Embryonic facial prominence (tissue), 1 donor: ENCODE measurements around the gene KCNG2.

Experiments used
- DNase-seq: peaks from one replicate; pipeline ENCODE4 v3.0.0-alpha.2; 2016; ENCODE audit errors: extremely low spot score

The KCNG2 gene

GRCh38 chr18:79884963-79885728 is 87.4 kb downstream of the KCNG2 start:
- DNase-seq = no peak

DNA sequence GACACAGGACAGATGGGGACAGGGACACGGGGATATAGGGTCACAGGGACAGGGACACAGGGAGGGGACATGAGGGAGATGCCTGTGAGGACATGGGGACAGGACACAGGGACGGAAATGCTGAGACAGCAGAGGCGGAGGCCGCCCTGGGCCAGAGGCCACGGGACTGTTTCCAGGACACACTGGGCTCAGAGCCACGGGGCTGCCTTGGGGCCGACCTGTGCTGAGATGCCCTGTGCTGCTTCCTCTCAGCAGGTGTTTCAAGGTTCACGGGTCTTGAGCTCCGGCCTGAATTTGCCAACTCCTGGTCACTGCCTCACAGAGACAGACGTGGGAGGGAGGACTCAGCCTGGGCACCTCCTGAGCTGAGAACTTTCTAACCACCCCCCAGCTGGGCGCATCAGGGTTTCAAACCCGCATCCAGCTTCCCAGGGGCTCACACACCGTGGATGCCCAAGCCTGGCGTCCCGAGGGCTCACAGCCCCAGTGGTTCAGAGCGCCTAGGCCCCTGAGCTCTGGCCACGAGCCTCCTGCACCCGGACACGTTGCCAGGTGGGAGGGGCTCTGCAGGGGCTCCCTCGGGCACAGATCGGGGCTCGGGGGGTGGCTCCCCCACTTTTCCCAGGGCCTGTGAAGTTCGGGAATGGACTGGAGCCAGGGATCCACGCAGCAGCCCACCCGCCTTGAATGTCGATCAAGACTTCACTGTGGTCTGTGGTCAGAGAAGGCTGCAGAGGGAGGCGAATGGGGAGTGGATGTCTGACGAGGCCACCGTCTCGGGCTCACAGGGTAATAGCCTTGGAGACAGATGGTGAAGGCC is 89.7 kb downstream of the KCNG2 start:
- DNase-seq = no peak

GRCh38 chr18:79888016-79888415 is 90.3 kb downstream of the KCNG2 start:
- no peak for DNase-seq

DNA sequence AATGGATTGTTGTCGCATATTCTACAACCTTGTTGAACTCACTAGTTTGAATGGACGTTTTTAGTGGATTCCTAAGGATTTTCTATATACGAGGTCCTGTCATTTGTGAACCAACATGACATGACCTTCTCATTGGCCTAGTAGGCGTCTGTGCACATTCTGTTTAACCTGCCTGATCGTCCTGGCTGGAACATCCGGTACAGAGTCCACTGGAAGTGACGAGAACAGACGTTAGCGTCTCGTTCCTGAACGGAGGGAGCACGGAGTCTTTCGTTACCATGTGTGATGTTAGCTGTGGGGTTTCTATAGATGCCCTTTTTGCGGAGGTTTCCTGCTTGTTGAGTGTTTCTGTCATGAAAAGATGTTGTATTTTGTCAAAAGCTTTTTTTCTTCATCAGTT is 91.8 kb downstream of the KCNG2 start:
- no peak for DNase-seq

DNA sequence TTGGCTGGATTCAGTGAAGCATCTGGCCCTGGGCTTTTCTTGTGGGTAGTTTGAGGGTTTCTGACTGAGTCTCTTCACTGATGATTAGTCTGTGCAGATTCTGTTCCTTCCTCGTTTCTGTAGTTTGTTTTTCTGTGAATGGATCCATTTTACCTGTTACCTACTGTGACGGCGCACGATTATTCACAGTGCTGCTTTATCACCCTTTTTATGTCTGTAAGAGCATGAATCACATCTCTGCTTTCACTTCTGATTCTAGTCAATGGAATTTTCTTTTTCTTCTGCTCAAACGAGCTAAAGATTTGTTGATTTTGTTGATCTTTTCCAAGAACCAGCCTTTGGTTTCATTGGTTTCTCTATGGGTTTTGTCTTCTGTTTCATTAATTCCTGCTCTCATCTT is 92.9 kb downstream of the KCNG2 start:
- DNase-seq = no peak

GRCh38 chr18:79896738-79897137 is 99.0 kb downstream of the KCNG2 start:
- no peak for DNase-seq

DNA sequence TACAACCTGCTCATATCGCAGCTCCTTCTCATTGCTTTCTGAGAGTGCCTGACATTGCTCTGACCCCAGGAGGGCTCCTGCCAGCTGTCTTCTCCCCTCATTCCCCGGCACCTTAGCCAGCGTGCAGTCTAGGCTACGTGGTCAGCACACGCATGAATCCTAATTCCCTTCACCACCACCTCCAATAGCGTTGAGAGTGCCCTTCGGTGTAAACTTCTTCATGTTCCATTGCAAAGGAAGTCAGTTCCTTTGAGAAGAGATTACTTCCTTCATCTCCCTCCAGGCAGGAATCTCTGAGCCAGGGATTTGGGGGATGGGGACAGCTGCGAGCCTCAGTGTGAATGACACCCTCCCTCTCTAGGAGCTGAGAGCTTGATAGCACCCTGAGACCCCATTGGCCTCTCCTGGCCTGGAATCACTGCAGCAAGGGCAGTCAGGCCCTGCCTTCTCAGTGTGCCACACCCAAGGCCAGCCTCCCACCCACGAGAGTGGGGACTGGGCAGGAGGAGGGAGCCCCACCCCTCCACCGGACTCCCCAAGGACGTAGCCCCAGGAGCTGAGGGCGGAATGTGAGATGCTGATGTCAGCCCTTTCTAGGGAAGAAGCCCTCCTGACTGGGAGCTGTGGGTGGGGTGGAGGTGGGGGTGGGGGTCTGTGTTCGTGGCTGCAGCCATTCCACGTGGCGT is 100.3 kb downstream of the KCNG2 start:
- no peak for DNase-seq

GRCh38 chr18:79898952-79899608 is 101.3 kb downstream of the KCNG2 start:
- DNase-seq = no peak

DNA sequence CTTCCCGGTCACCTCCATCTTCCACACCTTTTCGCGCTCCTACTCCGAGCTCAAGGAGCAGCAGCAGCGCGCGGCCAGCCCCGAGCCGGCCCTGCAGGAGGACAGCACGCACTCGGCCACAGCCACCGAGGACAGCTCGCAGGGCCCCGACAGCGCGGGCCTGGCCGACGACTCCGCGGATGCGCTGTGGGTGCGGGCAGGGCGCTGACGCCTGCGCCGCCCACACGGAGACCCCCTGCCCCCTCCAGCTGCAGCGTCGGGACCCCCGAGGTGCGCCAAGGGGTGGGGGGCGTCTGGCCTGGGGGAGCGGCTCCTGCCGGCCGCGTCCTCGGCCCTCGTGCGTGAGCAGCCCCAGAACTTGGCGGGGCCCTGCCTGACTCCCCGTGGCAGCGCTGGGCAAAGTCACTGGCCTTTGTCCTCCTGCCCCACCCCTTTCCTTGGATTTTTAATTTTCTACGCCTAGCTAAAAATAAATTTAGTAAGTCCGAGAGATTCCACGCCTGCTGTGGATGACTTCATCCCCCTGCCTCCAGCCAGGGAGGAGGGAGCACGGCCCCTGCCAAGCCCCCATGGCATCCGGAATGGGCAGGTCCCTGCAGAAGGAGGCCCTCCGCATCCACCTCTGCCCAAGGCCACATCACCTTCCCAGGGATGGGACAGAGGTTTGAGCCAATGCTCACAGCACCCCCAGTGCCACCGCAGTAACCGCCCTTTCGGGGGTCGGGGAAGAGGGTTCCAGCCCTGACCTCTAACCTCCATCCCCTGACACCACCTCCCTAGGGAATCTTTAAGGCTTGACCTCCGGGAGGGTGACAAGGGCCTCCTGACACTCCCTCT is 102.1 kb downstream of the KCNG2 start:
- DNase-seq = no peak

- no peak for DNase-seq
Measured at GRCh38 chr18:79900610-79901570, 103.2 kb downstream of the KCNG2 start.

DNA sequence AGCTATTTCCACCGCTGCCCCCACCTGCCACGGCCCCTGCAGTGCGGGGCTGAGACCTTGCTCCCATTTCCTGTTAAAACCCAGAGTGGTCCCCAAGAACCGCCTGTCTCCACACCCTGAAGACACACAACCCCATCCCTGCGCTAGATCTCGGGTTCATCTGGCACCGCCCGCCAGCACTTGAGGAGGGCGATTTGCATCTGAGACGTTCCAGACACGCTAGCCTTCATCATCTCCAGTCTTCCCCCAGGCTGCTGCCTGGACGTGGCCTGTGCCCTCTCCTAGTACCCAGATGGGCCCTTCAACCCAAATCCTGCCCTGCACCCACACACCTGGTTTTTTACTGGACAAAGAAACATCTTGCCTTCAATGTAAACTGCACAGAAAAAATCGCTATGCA is 103.9 kb downstream of the KCNG2 start:
- no peak for DNase-seq

DNA sequence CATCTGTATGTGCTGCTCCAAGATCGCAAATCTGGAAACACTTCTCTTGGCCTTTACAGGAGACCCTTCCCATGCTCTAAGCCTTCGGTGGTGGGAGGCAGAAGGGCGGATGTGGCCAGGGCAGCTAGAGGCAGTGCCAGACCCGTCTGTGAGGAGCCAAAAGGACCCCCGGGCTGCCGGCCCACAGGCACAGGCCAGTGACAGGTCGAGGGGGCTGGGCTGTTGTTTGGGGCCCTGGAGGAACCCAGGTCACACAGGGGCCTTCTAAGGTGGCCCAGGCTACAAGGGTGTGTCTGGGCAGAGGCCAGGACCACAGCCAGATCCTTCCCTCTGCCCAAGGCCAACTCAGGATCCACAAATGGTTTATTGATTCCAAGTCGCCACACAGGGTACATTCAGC is 104.3 kb downstream of the KCNG2 start:
- no peak for DNase-seq

DNA sequence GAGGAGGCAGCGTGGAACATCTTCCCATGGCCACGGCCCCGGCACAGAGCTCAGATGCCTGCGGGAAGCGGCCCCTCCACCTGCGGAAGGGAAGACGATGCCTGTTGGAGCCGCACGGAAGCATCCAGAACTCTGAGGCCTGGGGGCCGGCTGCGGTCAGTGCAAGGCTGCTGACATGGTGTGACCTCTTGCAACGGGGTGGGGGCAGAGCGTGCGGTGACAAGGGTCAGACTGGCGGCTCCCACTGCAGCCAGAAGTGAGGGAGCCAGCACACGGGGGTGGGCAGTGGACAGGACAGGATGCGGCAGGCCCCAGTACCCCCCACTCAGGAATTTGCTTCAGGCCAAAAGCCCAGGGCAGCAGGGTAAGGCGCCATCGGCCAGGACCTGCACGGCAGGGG is 104.9 kb downstream of the KCNG2 start:
- DNase-seq = no peak

DNA sequence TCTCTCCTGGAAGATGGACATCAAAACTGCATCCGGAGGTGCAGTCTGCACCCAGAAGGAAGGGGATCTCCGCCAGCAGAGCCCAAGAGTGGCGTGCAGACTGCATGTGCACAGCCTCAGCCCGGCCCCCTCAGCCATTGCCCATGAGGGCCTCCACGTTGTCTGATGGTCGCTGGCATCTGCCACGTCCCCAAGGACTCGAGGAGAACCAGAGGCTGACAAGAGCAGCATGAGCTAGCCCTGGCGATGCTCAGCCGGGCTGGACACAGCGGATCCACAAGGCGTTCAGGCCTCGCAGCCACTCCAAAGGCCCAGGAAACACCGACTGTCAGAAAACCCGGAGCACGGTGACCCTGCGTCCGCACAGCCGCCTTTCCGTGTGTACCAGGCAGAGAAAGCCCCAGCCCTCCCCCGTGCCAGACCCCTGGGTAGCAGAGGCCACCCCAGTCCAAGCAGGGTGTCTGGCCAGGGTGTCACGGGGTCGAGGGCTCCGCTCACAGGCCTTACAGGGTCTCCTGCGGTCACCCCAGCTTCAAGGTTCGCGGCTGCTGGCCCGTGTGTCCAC is 105.4 kb downstream of the KCNG2 start:
- no peak for DNase-seq

- no peak for DNase-seq
Measured at GRCh38 chr18:79903787-79904356, 106.1 kb downstream of the KCNG2 start.

- no peak for DNase-seq
Measured at GRCh38 chr18:79904357-79905147, 106.8 kb downstream of the KCNG2 start.

GRCh38 chr18:79905389-79905911 is 107.7 kb downstream of the KCNG2 start:
- DNase-seq = no peak

DNA sequence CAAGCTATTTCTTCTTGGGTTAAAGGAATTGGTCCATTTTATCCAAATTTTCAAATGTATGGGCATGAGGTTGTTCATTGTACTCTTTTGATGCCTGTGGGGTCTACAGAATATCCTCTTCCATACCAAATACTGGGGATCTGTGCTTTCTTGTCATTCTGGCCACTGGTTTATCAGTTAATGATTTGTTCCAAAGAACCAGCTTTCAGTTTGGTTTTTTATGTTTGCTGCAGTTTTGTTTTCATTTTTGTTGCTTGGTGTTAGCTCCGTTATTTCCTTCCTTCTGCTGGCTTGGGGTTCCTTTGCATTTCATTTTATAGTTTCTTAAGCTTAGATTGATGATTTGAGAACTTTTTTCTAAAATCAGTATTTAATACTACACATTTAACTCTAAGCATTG is 108.3 kb downstream of the KCNG2 start:
- DNase-seq = no peak
